GM10847 (cell line): ENCODE results near the gene PANK1.

Source experiments
- POLR2A ChIP-seq: IDR thresholded peaks from 2 replicates; pipeline ENCODE4 v1.6.1; 2011; ENCODE audit not compliant: insufficient read length; ENCODE audit errors: extremely low read depth

Gene PANK1

DNA sequence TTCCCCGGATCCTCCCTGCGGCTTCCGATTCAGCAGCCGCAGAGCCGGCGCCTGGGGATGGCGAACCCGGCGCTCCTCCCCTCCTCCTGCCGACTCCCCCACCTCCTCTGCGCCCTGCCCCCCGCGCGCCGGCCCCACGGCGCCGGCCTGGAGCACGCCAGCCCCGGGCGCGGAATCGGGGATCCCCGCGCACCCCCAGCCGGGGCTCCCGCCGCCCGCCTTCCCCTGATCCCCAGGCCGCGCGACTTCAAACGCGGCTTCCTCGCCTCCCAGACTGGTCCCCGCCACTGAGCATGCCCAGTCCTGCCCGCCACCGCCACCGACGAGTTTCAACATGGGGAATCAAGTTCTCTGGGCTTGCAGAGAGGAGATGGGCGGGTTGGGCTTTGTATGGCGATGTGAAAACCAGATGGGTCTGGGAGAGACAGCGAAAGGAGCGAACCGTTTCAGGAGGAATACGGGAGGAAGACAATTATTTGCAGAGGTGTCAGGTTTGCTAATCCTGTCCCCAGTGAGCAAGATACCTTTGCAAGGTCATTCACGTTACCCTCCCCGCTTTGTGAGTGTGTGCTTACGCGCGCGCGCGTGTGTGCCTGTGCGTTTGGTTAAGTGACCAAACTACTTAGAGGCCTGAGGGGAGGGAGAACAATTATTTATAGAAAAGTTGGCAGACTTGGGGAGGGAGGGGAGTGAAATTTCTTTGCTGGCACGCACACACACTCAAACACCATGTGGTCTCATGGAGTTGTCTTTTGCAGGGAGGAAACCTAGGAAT is at the start of gene PANK1:
TSS of gene PANK1 (minus strand) at position 276 of the 775 bp plus-strand sequence. CDS start 351 bp downstream, outside the sequence.
- peak; percentile 47 for TF ChIP-seq POLR2A

DNA sequence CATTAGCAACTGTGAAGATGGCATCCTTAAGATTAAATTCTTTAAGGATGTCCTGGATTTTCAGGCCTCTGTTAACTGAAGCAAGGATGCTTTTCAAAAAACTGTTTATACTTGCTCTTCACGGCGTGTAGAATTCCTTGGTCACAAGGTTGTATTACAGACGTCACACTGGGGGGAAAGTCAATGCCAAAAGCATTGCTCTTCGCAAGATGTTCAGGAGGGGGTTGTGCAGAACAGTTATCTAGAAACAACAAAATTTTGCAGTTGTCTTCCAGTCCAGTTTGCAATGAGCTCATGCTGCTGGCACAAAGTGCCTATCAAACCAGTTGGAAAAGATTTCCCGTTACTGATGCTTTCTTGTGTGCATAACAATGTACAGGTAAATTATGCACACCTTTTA is 48.1 kb upstream of the PANK1 start:
- no peak for TF ChIP-seq POLR2A

DNA sequence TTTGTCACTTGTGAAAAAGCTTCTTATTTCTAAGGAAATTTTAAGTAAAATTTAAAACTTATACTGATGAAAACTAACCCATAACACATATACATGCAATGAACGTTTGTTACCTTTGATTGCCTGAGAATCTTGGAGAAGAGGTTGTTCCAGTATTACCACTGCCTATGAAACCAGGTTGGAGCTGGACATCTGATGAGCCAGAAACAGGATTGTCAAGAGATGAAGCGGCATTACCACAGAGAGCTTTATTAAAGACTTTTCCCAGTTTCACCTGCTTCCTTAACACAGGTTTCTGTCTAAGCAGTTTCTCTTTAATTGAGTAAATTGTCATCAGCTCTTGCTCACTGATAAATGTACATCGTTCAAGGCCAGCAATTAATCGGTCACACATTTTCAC is 47.4 kb upstream of the PANK1 start:
- no peak for TF ChIP-seq POLR2A

DNA sequence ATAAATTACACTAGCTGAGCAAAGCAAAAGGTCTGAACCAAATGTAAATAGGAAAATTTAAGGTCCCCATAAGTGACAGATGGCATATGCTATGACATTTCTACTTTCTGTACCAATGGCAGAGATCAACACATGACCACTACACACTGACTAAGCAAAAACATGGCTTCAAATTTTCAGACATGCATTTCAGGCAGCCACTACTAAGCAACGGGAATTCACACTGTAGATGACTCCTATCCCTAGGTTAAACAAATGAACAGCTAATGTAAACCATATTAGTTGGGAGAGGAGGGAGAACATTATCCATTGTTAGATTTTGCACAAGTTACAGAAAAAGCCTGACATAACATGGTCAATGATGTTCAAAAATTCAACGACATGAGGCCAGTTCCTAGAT is 45.0 kb upstream of the PANK1 start:
- TF ChIP-seq POLR2A = no peak

DNA sequence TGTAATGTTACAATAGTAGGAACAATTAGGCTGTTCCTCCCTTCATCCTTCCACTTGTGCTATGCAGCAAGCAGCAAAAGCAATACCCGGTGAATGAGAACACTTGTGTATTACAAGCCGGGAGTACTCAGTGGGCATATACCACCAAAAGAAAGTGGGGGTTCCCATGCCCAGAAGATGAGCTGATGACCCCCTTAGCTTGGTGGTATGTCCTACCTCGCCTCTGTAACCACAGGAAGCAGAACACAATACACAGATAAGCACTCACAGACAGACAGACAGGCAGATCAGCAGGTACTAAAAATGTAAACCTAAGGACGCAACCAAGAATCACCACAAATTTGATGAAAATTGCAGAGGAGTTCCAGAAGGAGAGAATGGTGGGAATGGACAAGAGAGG is 40.9 kb upstream of the PANK1 start:
- TF ChIP-seq POLR2A = no peak

DNA sequence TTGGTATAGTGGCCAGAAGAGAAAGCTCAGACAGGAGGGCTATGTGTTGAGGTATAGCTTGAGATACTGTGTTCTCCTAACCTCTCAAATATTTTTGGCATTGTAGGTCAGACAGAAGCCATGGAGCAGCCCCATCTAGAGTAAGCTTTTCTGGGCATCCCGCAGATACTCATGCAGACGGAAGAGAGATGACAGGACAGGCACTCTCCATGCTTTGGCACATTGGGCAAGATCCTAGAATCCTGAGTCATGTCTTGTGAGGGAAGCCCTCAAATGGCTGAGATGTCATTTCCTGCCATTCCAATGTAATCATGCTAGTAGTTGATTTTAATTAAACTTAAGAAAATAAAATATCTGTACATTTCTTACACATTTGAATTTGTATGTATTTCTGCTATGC is 39.6 kb upstream of the PANK1 start:
- no peak for TF ChIP-seq POLR2A

DNA sequence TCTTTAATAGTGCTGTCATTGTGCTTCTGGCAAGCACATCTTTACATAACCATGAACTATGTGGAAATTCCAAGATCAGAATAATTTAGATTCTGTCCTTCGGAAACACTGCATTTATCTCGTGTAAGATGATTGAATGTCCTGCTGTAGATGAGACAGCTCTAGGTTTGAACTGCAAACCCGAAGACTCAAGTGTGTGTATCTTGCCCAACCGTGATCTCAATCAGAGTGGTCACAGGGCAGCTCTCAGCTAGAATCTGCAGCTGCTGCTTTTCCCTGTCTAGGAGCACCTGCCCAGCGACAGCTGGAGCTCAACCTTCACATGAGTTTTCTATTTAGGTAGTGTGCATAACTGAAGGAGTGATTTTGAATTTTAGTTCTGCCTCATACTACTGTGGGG is 38.8 kb upstream of the PANK1 start:
- no peak for TF ChIP-seq POLR2A

DNA sequence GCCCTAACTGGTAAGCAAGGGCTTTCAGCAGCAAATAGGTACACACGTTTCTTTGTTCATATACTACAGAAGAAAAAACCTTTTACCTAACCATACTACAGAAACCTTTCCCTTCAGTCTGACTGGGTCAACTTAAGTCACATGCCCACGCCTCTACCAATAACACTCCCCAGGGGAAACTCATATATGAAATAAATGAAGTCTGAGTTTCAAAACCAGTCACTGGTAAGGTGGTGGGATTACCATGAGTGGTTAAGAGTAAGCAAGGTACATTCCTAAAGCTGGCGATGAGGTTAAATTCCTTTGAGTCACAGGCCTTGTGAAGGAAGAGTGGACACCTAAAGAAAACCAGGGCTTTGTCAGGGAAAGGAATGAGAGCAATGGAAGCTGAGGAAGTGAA is 34.9 kb upstream of the PANK1 start:
- no peak for TF ChIP-seq POLR2A

DNA sequence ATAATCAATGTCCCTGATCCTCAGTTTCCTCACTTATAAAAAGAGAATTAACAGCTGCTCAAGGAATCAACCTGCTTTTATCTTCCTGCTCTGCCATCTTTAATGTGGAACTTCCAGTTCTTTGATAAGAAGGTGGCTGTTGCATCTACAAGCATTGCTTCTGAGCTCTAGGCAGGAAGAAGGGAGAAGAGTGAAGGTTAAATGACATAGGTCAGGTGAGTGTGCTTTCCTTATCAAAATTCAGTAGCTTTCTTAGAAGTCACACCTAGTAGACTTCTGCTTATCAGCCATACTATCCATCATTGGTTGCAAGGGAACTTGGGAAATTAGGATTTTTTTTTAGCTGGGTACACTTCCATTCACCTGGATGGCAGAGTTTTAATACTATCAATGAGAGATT is 32.3 kb upstream of the PANK1 start:
- TF ChIP-seq POLR2A = no peak

DNA sequence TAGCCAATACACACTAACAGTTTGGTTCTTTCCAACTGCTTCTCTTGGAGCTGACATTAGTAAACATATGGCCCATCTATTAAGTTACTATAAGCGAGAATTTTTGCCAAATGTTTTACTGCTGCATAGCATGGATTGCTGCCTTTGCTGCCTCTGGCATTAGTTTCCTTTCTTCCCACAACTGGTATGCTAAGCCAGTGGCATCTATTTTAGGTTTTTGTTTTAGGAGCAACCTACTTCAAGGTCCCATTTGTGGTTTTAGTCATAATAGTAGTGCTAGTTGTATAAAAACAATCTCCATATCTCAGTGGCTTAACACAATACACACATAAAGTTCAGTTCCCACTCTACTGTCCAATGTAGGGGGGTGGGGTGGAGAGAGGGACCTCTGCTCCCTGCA is 25.9 kb upstream of the PANK1 start:
- TF ChIP-seq POLR2A = no peak

DNA sequence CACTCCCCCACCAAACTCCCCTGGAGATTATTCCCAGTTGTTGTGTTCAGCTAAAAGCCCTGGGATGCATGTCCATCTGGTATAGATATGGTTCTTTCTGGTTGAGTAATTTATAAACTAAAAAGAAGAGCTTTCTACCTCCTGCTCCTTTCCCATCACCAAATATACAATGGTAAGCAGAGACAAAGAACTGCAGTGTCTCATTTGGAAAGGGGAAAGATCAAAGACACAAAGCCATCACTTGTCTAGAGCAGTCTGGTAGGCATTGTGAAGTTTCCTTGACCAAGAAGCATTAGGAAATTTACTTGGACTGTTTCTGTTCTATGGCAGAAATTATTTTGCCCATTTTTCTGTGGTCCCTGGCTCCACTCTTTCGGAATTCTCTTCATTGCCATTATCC is 24.9 kb upstream of the PANK1 start:
- TF ChIP-seq POLR2A = no peak

DNA sequence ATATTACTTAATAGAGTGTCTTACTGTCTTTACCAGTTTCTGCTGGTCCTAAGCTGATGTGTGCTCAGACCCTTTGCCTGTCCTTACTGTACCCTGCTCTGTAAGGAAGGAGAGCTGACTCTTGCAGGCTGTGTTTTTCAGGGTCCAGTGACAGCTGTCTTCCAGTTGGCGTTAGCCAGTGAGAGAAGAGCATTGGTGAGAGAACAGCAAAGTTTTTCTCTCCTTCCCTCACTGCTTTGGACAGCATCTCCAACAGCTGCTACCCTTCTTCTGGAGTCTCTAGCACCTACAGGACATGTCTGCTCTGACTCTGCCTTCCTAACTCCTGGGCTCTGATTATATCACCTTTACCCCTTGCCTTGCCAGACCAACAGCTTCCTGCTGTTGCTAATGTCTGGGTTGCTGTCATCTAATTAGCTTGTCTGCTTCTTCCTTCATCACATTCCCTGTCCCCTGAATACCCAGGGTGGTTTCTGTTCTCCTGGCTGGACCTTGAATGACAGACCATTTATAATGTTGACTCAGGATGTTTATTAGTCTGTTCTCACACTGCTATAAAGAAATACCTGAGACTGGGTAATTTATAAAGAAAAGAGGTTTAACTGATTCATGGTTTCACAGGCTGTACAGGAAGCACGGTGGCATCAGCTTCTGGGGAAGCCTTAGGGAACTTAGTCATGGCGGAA is 23.5 kb upstream of the PANK1 start:
- no peak for TF ChIP-seq POLR2A

DNA sequence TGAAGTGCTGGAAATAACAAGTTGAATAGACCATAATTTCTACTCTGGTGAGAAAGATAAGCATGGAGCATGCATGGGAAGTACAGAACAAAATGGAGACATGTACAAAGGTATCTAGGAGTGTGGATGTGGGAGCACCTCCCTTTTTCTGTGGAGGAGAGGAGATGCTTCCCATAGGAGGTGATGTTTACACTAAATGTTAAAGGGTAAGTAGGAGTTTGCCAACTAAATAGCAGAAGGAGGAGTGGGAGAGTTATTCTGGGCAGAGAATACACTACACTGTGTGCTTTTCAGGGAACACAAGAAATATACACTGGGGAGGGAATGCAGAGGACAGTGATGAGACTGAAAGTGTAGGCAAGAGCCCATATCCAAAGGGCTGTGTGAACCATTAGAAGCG is 21.1 kb upstream of the PANK1 start:
- no peak for TF ChIP-seq POLR2A

DNA sequence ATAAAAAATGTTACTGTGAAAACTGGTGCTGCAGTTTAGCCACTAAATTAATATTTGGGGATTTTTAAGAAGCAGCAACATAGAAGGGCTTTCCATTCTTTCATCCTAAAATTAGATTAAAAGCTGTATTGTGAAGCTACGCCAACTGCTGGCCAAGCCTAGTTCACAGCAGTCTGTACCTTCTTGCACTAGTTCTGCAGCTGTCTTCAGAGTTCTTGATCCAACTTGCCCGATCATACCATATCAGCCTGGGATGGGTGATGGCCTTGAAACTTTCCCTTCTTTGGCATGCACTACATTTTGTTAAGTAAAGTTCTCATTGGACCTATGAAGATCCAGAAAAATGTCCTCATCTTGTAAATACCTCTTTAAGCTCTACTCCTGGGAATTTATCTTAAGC is 20.3 kb upstream of the PANK1 start:
- no peak for TF ChIP-seq POLR2A

DNA sequence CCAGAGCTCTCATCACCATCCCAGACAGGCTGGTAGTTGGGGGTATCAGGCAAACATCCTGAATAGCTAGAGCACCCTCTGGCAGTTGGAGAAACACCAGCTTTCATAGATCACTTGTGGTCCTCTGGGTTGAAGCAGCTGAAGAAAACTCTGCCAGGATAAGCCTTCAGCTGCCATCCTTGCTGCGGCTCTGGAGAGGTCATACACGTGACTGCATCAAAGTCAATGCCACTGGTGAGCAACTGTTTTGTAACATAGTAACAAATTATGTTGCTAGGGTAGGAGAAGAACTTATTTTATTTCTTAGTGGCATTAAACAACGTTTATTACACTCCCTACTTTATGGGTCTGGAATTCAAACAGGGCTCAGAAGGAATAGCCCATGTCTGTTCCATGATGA is 19.2 kb upstream of the PANK1 start:
- TF ChIP-seq POLR2A = no peak

DNA sequence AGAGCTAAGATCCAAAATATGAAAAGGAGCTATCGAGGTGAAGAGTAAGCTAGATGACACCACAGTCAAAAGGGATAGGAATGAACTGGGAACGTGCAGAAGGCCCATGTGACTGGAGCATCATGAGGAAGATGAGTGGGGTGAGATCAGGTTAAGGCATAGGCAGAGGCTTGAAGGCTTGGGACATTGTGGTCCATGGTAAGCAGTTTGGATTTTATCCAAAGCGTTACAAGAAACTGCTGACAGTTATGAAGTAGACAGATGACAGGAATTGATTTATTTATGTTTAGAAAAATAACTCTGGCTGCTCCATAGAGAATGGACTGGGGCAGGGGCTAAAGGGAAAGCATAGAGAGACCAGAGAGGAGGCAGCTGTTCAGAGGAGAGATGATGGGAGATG is 18.1 kb upstream of the PANK1 start:
- TF ChIP-seq POLR2A = no peak

DNA sequence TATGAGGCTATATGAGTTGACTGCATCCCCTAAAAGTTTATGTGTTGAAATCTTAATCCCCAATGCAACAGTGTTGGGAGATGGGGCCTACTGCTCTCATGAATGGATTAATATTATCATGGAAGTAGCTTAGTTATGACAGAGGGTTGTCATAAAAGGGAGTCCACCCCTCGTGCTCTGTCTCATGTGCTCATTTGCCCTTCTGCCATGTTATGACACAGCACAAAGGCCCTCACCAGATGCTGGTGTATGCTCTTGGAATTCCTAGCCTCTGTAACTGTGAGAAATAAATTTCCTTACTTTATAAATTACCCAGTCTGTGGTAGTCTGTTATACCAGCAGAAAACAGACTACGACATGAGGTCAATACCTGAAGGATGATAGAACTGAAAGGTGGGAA is 17.6 kb upstream of the PANK1 start:
- no peak for TF ChIP-seq POLR2A
